Stimulated activated CD8-positive, alpha-beta memory T cell treated with anti-CD3 and anti-CD28 coated beads, Interleukin-12 subunit alpha, Interleukin-12 subunit beta, amount 100 ng/mL, for 4 hours (primary cell): ENCODE data around the gene LACRT.
"Not testable (repeated sequence)": the region's sequence is repeated elsewhere in the genome, so short reads cannot be mapped to it uniquely, and the experiment has no call there.

ENCODE experiments used
- DNase-seq: peaks from one replicate; pipeline ENCODE4 v3.0.0-alpha.2; 2020; ENCODE audit warnings: low read depth

Gene LACRT

GRCh38 chr12:54634795-54635194 is at the start of gene LACRT:
Gene LACRT, minus strand, starts transcription at chr12:54634895. Its CDS starts 54 bp downstream, at chr12:54634841.
- no peak for DNase-seq

- DNase-seq: no peak
Measured at GRCh38 chr12:54683398-54683797, 48.7 kb upstream of the LACRT start.

GRCh38 chr12:54682674-54683073 is 48.0 kb upstream of the LACRT start:
- DNase-seq: no peak

GRCh38 chr12:54680374-54680773 is 45.7 kb upstream of the LACRT start:
- DNase-seq: no peak

- DNase-seq: no peak
Measured at GRCh38 chr12:54678131-54678530, 43.4 kb upstream of the LACRT start.

- DNase-seq: no peak
Measured at GRCh38 chr12:54667945-54668344, 33.2 kb upstream of the LACRT start.

- DNase-seq: no peak
Measured at GRCh38 chr12:54666008-54666407, 31.3 kb upstream of the LACRT start.

- not testable (repeated sequence) for DNase-seq
Measured at GRCh38 chr12:54665022-54665635, 30.4 kb upstream of the LACRT start.

GRCh38 chr12:54663603-54664002 is 28.9 kb upstream of the LACRT start:
- DNase-seq: no peak

GRCh38 chr12:54662026-54662425 is 27.3 kb upstream of the LACRT start:
- no peak for DNase-seq

- no peak for DNase-seq
Measured at GRCh38 chr12:54661048-54661447, 26.4 kb upstream of the LACRT start.

GRCh38 chr12:54660320-54660962 is 25.7 kb upstream of the LACRT start:
- no peak for DNase-seq

GRCh38 chr12:54658306-54659264 is 23.9 kb upstream of the LACRT start:
- DNase-seq: no peak

GRCh38 chr12:54657105-54657607 is 22.5 kb upstream of the LACRT start:
- DNase-seq: no peak

- DNase-seq: no peak
Measured at GRCh38 chr12:54654926-54655325, 20.2 kb upstream of the LACRT start.

GRCh38 chr12:54653025-54653424 is 18.3 kb upstream of the LACRT start:
- no peak for DNase-seq

- DNase-seq: no peak
Measured at GRCh38 chr12:54650889-54651288, 16.2 kb upstream of the LACRT start.

GRCh38 chr12:54650409-54650808 is 15.7 kb upstream of the LACRT start:
- DNase-seq: no peak

GRCh38 chr12:54649825-54650224 is 15.1 kb upstream of the LACRT start:
- no peak for DNase-seq

- DNase-seq: no peak
Measured at GRCh38 chr12:54648265-54648664, 13.6 kb upstream of the LACRT start, which contains the start of gene DCD. Gene DCD, minus strand, starts transcription at chr12:54648365. Its CDS starts 62 bp downstream, at chr12:54648303.

GRCh38 chr12:54641554-54641953 is 6.9 kb upstream of the LACRT start:
- no peak for DNase-seq

- DNase-seq: no peak
Measured at GRCh38 chr12:54641089-54641488, 6.4 kb upstream of the LACRT start.
